Parathyroid adenoma (tissue), 2 donors: ENCODE data around the gene KRTAP10-1.

ENCODE experiments used
- H2AFZ ChIP-seq: fragments of 300-600 bp; sonication (generic); one replicate; pipeline ENCODE4 v1.7.0; 2017; ENCODE audit warnings: antibody characterized with exemption, mild to moderate bottlenecking
- H3K27ac ChIP-seq: fragments of 300-600 bp; sonication (generic); one replicate; pipeline ENCODE4 v1.7.0; 2017
- H3K27me3 ChIP-seq: fragments of 300-600 bp; sonication (generic); one replicate; pipeline ENCODE4 v1.7.0; 2017; ENCODE audit warnings: low read length; ENCODE audit not compliant: control insufficient read depth, insufficient read depth
- H3K36me3 ChIP-seq: fragments of 300-600 bp; sonication (generic); one replicate; pipeline ENCODE4 v1.7.0; 2017; ENCODE audit warnings: low read length; ENCODE audit not compliant: control insufficient read depth, insufficient read depth
- H3K4me1 ChIP-seq: fragments of 300-600 bp; sonication (generic); one replicate; pipeline ENCODE4 v1.7.0; 2017; ENCODE audit warnings: control low read depth
- H3K4me2 ChIP-seq: fragments of 300-600 bp; sonication (generic); one replicate; pipeline ENCODE4 v1.7.0; 2017; ENCODE audit warnings: low read length
- H3K4me3 ChIP-seq: fragments of 300-600 bp; sonication (generic); one replicate; pipeline ENCODE4 v1.7.0; 2017; ENCODE audit warnings: low read depth, low read length
- H3K79me2 ChIP-seq: fragments of 300-600 bp; sonication (generic); one replicate; pipeline ENCODE4 v1.7.0; 2017; ENCODE audit warnings: control low read depth
- H3K9ac ChIP-seq: fragments of 300-600 bp; sonication (generic); one replicate; pipeline ENCODE4 v1.7.0; 2017; ENCODE audit warnings: mild to moderate bottlenecking
- H3K9me3 ChIP-seq: fragments of 300-600 bp; sonication (generic); one replicate; pipeline ENCODE4 v1.7.0; 2017; ENCODE audit warnings: low read length; ENCODE audit not compliant: control insufficient read depth
- TF ChIP-seq, protein P1 (sequence below): fragments of 300-600 bp; sonication (generic); IDR thresholded peaks from one replicate; pipeline ENCODE4 v1.7.0; 2017; ENCODE audit warnings: antibody characterized with exemption, mild to moderate bottlenecking
- donor health status: primary hyperparathyroidism.

KRTAP10-1 gene

GRCh38 chr21:44571296-44571695, 31.3 kb upstream of the KRTAP10-1 start:
- Histone ChIP-seq H3K4me2 (no peak overlapping the region), H3K9ac (no peak overlapping the region), H3K4me3 (no peak overlapping the region), H3K36me3 (no peaks in the 10 kb centered on the region), H3K4me1 (no peaks in the 10 kb centered on the region), H3K79me2 (no peaks in the 10 kb centered on the region), H3K9me3 (no peaks in the 10 kb centered on the region), H2AFZ (no peak overlapping the region), H3K27ac (no peak overlapping the region), H3K27me3 (no peaks in the 10 kb centered on the region)
- TF ChIP-seq, protein P1, sequence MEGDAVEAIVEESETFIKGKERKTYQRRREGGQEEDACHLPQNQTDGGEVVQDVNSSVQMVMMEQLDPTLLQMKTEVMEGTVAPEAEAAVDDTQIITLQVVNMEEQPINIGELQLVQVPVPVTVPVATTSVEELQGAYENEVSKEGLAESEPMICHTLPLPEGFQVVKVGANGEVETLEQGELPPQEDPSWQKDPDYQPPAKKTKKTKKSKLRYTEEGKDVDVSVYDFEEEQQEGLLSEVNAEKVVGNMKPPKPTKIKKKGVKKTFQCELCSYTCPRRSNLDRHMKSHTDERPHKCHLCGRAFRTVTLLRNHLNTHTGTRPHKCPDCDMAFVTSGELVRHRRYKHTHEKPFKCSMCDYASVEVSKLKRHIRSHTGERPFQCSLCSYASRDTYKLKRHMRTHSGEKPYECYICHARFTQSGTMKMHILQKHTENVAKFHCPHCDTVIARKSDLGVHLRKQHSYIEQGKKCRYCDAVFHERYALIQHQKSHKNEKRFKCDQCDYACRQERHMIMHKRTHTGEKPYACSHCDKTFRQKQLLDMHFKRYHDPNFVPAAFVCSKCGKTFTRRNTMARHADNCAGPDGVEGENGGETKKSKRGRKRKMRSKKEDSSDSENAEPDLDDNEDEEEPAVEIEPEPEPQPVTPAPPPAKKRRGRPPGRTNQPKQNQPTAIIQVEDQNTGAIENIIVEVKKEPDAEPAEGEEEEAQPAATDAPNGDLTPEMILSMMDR: no peak

DNA sequence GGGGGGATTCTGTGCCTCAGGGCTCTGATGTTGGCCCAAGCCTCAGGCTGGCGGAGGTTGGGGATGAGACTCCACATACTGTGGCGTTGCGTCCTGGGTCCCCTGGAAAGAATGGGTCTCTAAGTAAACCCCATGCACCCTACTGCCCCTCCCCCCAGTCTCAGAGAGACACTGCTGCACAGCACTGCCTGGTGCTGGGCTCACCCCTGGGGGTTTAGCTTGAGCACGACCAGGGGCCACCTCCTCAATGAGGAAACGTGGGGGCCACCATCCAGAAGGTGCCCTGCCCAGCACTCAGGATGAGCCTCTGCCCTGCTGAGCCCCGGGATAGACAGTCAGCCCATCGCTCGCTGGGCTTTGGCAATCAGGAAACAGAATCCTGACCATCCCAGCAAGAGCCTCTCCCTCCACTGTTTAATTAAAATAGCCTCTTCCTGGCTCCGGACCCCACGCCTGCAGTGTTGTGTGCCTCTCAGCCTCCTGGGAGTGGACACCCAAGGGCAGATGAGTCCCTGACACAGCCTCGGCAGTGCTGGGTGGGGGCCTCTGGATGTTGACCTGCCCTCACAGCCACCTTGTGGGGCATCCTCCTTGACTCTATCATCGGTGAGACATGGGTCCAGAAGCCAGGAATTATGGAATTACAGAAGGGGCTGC, 30.0 kb upstream of the KRTAP10-1 start:
- Histone ChIP-seq H3K9me3 (no peaks in the 10 kb centered on the region), H3K36me3 (no peaks in the 10 kb centered on the region), H3K4me1 (no peaks in the 10 kb centered on the region), H3K79me2 (no peaks in the 10 kb centered on the region), H2AFZ (no peak overlapping the region), H3K4me3 (no peak overlapping the region), H3K27ac (no peak overlapping the region), H3K4me2 (no peak overlapping the region), H3K27me3 (no peaks in the 10 kb centered on the region), H3K9ac (no peak overlapping the region)
- TF ChIP-seq, protein P1: no peak

- TF ChIP-seq, protein P1: no peak
Observed at GRCh38 chr21:44568667-44569556, 28.9 kb upstream of the KRTAP10-1 start.

DNA sequence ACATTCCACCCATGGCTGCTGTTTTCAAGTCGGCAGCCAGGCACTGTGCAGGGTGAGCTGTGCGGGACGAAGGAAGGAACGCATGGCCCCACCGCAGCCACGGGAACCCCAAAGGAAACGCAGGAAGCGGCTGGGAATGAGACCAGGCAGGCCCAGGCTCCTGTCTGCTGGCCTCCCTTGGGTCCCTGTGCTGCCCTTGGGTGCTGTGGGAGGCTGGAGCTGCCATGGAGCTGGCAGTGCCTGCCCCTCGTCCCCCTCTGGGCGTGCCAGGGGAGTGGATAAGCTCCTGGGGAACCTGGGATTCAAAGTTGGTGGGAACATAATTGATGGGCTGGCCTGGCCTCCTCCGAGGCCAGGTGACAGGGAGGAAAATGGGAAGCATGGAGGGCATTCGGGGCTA, 28.3 kb upstream of the KRTAP10-1 start:
- no peak overlapping the region for H3K4me3 ChIP-seq
- TF ChIP-seq, protein P1: no peak
- H3K79me2 ChIP-seq: no peaks in the 10 kb centered on the region
- H3K36me3 ChIP-seq: no peaks in the 10 kb centered on the region
- H3K9me3 ChIP-seq: no peaks in the 10 kb centered on the region
- H3K4me2 ChIP-seq: no peak overlapping the region
- no peaks in the 10 kb centered on the region for H3K4me1 ChIP-seq
- H3K27me3 ChIP-seq: no peaks in the 10 kb centered on the region
- no peak overlapping the region for H2AFZ ChIP-seq
- H3K9ac ChIP-seq: no peak overlapping the region
- H3K27ac ChIP-seq: no peak overlapping the region

More at GRCh38 chr21:44568667-44569556, 28.9 kb upstream of the KRTAP10-1 start:
- no peaks in the 10 kb centered on the region for H3K36me3 ChIP-seq
- H3K4me2 ChIP-seq: no peak overlapping the region
- no peaks in the 10 kb centered on the region for H3K27me3 ChIP-seq
- no peak overlapping the region for H3K4me3 ChIP-seq
- no peaks in the 10 kb centered on the region for H3K9me3 ChIP-seq
- H3K9ac ChIP-seq: no peak overlapping the region
- H2AFZ ChIP-seq: no peak overlapping the region
- H3K79me2 ChIP-seq: no peaks in the 10 kb centered on the region
- no peak overlapping the region for H3K27ac ChIP-seq
- no peaks in the 10 kb centered on the region for H3K4me1 ChIP-seq
